K562 (cell line): ENCODE data around the gene ATRX. TPM values are rescaled to one million over a fixed set of nuclear protein-coding genes. Genes with fewer than 3 reads are reported as not detected.
"Not testable (repeated sequence)": the region's sequence is repeated elsewhere in the genome, so short reads cannot be mapped to it uniquely, and the experiment has no call there.

Experiments
- ATAC-seq: fragments of 200-7000 bp; cut with Tn5 transposase; 3 replicates; pipeline ENCODE4 v1.9.1; 2020; ENCODE audit warnings: moderate library complexity
- BruUV-seq: library from RNA; stranded (reverse); fragments of 400-500 nt; replicated peaks from 2 replicates; lab custom pipeline; 2021; lab: Mats Ljungman, UMichigan
- CTCF ChIA-PET: fragments of 300-600 bp; formaldehyde crosslinking; extraction: SDS; loops from one replicate; lab custom pipeline; 2021; ENCODE audit warnings: low intra/inter-chr PET ratio; lab: Yijun Ruan, JAX
- POLR2A ChIA-PET: fragments of 300-600, 350-650 bp; sonication (Branson Sonifier 250); formaldehyde crosslinking; extraction: SDS; loops from one replicate; lab custom pipeline; 2021; ENCODE audit warnings: antibody characterized with exemption, inconsistent platforms; lab: Yijun Ruan, JAX
- DNase-seq, 4 experiments: peaks; one replicate each; pipeline versions ENCODE4 v3.0.0 to v3.0.0-alpha.2; 2011 to 2018; ENCODE audit warnings: low spot score in 3 of 4, mixed read lengths in 3 of 4; ENCODE audit errors: extremely low read depth in 1 of 4
- FAIRE-seq: peaks from 2 replicates; lab custom pipeline; 2011; peaks lifted over from hg19 to GRCh38; lab: Jason Lieb, UNC
- H2AFZ ChIP-seq: 2 replicates; pipeline ENCODE4 v1.6.0; 2011; ENCODE audit warnings: low read depth, low read length, control low read depth, inconsistent platforms
- H3K27ac ChIP-seq: fragments of 200-600 bp; 3 replicates; pipeline ENCODE4 v1.8.0; 2011; ENCODE audit warnings: low read depth, mild to moderate bottlenecking, control low read depth, inconsistent platforms, low read length, moderate library complexity, mixed read lengths; ENCODE audit errors: extremely low read depth
- H3K27me3 ChIP-seq, 2 experiments: fragments of 300-600 bp in 1 of 2; 2 replicates in 1 of 2; 3 replicates in 1 of 2; pipeline versions ENCODE4 v1.6.0 to v1.8.0; 2011; ENCODE audit warnings: inconsistent platforms in 2 of 2, low read length in 2 of 2, mild to moderate bottlenecking in 1 of 2, mixed read lengths in 1 of 2, moderate library complexity in 1 of 2; ENCODE audit not compliant: control insufficient read depth in 2 of 2, insufficient read depth in 2 of 2
- H3K36me3 ChIP-seq: fragments of 300-600 bp; 3 replicates; pipeline ENCODE4 v1.8.0; 2011; ENCODE audit warnings: mild to moderate bottlenecking, low read length, inconsistent platforms; ENCODE audit not compliant: control insufficient read depth, insufficient read depth
- H3K4me1 ChIP-seq, 2 experiments: fragments of 200-600 bp in 1 of 2; replicated peaks in 1 of 2; 2 replicates in 1 of 2; 3 replicates in 1 of 2; pipeline versions ENCODE4 v1.5.1 to v1.8.0; 2011; ENCODE audit warnings: inconsistent platforms in 2 of 2, low read length in 2 of 2, mild to moderate bottlenecking in 1 of 2, mixed read lengths in 1 of 2, moderate library complexity in 1 of 2; ENCODE audit not compliant: control insufficient read depth in 2 of 2, insufficient read depth in 2 of 2
- H3K4me2 ChIP-seq: 2 replicates; pipeline ENCODE4 v1.6.1; 2011; ENCODE audit warnings: low read length, control low read depth, inconsistent platforms, mixed read lengths; ENCODE audit not compliant: insufficient read depth
- H3K4me3 ChIP-seq: fragments of 200-600 bp; sonication (generic), shearing (Covaris generic); 2 replicates; pipeline ENCODE4 v1.5.1; 2016; ENCODE audit warnings: control low read depth, inconsistent platforms
- H3K79me2 ChIP-seq: fragments of 200-600 bp; 3 replicates; pipeline ENCODE4 v1.8.0; 2011; ENCODE audit warnings: low read length, inconsistent platforms; ENCODE audit not compliant: control insufficient read depth, insufficient read depth
- H3K9ac ChIP-seq, 2 experiments: 2 replicates each; pipeline versions ENCODE4 v1.6.0 to v1.6.1; 2011; ENCODE audit warnings: low read depth in 2 of 2, low read length in 2 of 2, control low read depth in 1 of 2, inconsistent platforms in 1 of 2, mild to moderate bottlenecking in 1 of 2, mixed read lengths in 1 of 2; ENCODE audit not compliant: insufficient read depth in 1 of 2
- H3K9me1 ChIP-seq: one replicate; pipeline ENCODE4 v1.6.0; 2011; ENCODE audit warnings: inconsistent platforms, mild to moderate bottlenecking, low read length, moderate library complexity; ENCODE audit not compliant: control insufficient read depth, insufficient read depth
- H3K9me3 ChIP-seq: replicated peaks from 2 replicates; pipeline ENCODE4 v1.5.1; 2011; ENCODE audit warnings: low read depth, low read length, inconsistent platforms; ENCODE audit not compliant: control insufficient read depth, insufficient read depth
- H4K20me1 ChIP-seq: replicated peaks from 2 replicates; pipeline ENCODE4 v1.6.1; 2011; ENCODE audit warnings: low read length, inconsistent platforms, mixed read lengths; ENCODE audit not compliant: control insufficient read depth, insufficient read depth
- CBX8 ChIP-seq: fragments of 200-600 bp; sonication (generic); IDR thresholded peaks from 2 replicates; pipeline ENCODE4 v1.6.1; 2012; ENCODE audit warnings: borderline replicate concordance, mixed run types, low read depth, mild to moderate bottlenecking, moderate library complexity, mixed read lengths, low read length, control low read depth, inconsistent platforms; ENCODE audit not compliant: poor library complexity, severe bottlenecking; ENCODE audit errors: extremely low read depth
- E2F4 ChIP-seq: sonication (generic); formaldehyde crosslinking; IDR thresholded peaks from 2 replicates; pipeline ENCODE4 v1.8.0; 2022; ENCODE audit warnings: mild to moderate bottlenecking, low read depth, missing genetic modification reagents
- NUFIP1 ChIP-seq: fragments of 450-650 bp; IDR thresholded peaks from 2 replicates; pipeline ENCODE4 v1.6.1; 2018; ENCODE audit not compliant: partially characterized antibody
- ZFPM2 ChIP-seq: fragments of 250-450 bp; sonication (Bioruptor Pico); IDR thresholded peaks from 2 replicates; pipeline ENCODE4 v1.5.1; 2022; ENCODE audit warnings: mild to moderate bottlenecking
- ZNF507 ChIP-seq: conservative IDR thresholded peaks from 2 replicates; pipeline ENCODE4 v1.6.1; 2017; ENCODE audit warnings: missing genetic modification characterization, missing compliant biosample characterization
- WGBS: fragments of 100-300 bp; shearing (Covaris generic); methylation state at CpG from one replicate; pipeline ENCODE4 v1.1.6; 2016; ENCODE audit warnings: low coverage, mixed read lengths; ENCODE audit not compliant: insufficient coverage; ENCODE audit errors: missing lambda C conversion rate; 5-methylcytosine and 5-hydroxymethylcytosine counted together
- in situ Hi-C: fragments of 300-500 bp; cut with MboI; formaldehyde crosslinking; loops from 4 replicates; pipeline ENCODE4 v1.15.0; 2018; ENCODE audit warnings: inconsistent platforms, mixed read lengths
- intact Hi-C: fragments of 100-400 bp; cut with micrococcal nuclease; formaldehyde crosslinking; loops from 2 replicates; pipeline ENCODE4 v1.14.2; 2022
- polyA plus RNA-seq, 8 experiments: library from polyadenylated mRNA; depleted of rRNA in 4 of 8; stranded (reverse) in 5 of 8; unstranded in 3 of 8; fragments of >200 nt; fragmentation: Nextera tagmentation in 2 of 8; fragmentation: Illumina TruSeq in 1 of 8; extraction: Ambion mirVana in 2 of 8; extraction: Trizol in 1 of 8; gene quantifications; 2 replicates each; pipeline versions ENCODE4 v1.2.1 to v1.2.3, GENCODE V29; 2011 to 2014; ENCODE audit warnings: inconsistent platforms in 1 of 8, missing spikeins in 1 of 8
- total RNA-seq, 7 experiments: library from RNA; depleted of rRNA in 6 of 7; stranded (reverse); fragments of >200 nt in 6 of 7; fragmentation: Illumina TruSeq in 2 of 7; extraction: Trizol in 2 of 7; gene quantifications; 2 replicates each; pipeline versions ENCODE4 v1.2.1 to v1.2.3, GENCODE V29; 2011 to 2021; ENCODE audit warnings: low replicate concordance in 1 of 7

ATRX gene
- total and polyA plus RNA-seq, 9 of the 15 experiments (the other 6 are each of a cell fraction or from before 2014, with no cell fraction given): 7.7 to 23.1 (median 20.2) TPM

GRCh38 chrX:77548751-77549150 lies 237.3 kb downstream of the ATRX start (continued):
- TF ChIP-seq E2F4 (CRISPR knock-in tag): no peak
- TF ChIP-seq ZFPM2 (CRISPR knock-in tag): no peak
- no peak for TF ChIP-seq CBX8
- TF ChIP-seq NUFIP1: no peak

GRCh38 chrX:77539778-77540177 lies 246.2 kb downstream of the ATRX start:
- H3K4me3 ChIP-seq, ATAC-seq, H4K20me1 ChIP-seq, H3K27me3 ChIP-seq, CTCF ChIA-PET, BruUV-seq, FAIRE-seq, H3K9me1 ChIP-seq, H3K27ac ChIP-seq, intact Hi-C loops, DNase-seq, H3K4me2 ChIP-seq: not testable (repeated sequence)
- peak; percentile 91 for TF ChIP-seq ZNF507 (tag)
- TF ChIP-seq, all 486 proteins: peak for 1; not testable (repeated sequence) for 485
- H3K4me1 ChIP-seq, H3K36me3 ChIP-seq, H3K9ac ChIP-seq, in situ Hi-C loops, H2AFZ ChIP-seq, POLR2A ChIA-PET, H3K79me2 ChIP-seq, H3K9me3 ChIP-seq: not testable (repeated sequence)
- 47% methylated on average over 2 of the region's 2 CpGs for WGBS
